Heart right ventricle (tissue), 16 donors: ENCODE data around the gene G6PC1. TPM values are rescaled to one million over a fixed set of nuclear protein-coding genes. Genes with fewer than 3 reads are reported as not detected.
A peak's percentile ranks its signal among the peaks of the same experiment; 100 is the strongest.
"Not testable (repeated sequence)": the region's sequence is repeated elsewhere in the genome, so short reads cannot be mapped to it uniquely, and the experiment has no call there.

ENCODE experiments used
- ATAC-seq, 8 donors: fragments of 200-7000 bp; cut with Tn5 transposase; one replicate each; pipeline ENCODE4 v1.9.1; 2020; ENCODE audit warnings: mild to moderate bottlenecking in 8 of 8, moderate library complexity in 8 of 8, moderate number of reproducible peaks in 1 of 8
- DNase-seq, 2 donors: peaks; one replicate each; pipeline ENCODE4 v3.0.0-alpha.2; 2020
- H3K27ac ChIP-seq, 10 donors: fragments of 200-600 bp; sonication (generic) in 2 of 10; one replicate each; pipeline versions ENCODE4 v1.5.0 to v1.8.0; 2020 to 2022; ENCODE audit warnings: mild to moderate bottlenecking in 3 of 10
- H3K27me3 ChIP-seq, 7 donors: fragments of 200-600 bp; one replicate each; pipeline ENCODE4 v1.8.0; 2021 to 2022; ENCODE audit warnings: mild to moderate bottlenecking in 2 of 7
- H3K36me3 ChIP-seq, 9 donors: fragments of 200-600 bp; sonication (generic) in 1 of 9; one replicate each; pipeline versions ENCODE4 v1.5.0 to v1.8.0; 2020 to 2022; ENCODE audit warnings: mild to moderate bottlenecking in 2 of 9
- H3K4me1 ChIP-seq, 9 donors: fragments of 200-600 bp; sonication (generic) in 1 of 9; one replicate each; pipeline versions ENCODE4 v1.5.0 to v1.8.0; 2020 to 2022; ENCODE audit warnings: mild to moderate bottlenecking in 4 of 9
- H3K4me3 ChIP-seq, 10 donors: fragments of 200-600 bp; sonication (generic) in 2 of 10; one replicate each; pipeline versions ENCODE4 v1.5.0 to v1.8.0; 2020 to 2022; ENCODE audit warnings: mild to moderate bottlenecking in 7 of 10, moderate library complexity in 2 of 10
- H3K9me3 ChIP-seq, 11 donors: fragments of 200-600 bp in 10 of 11; sonication (generic) in 2 of 11; one replicate each; pipeline versions ENCODE4 v1.5.0 to v1.8.0; 2013 to 2022; ENCODE audit warnings: mild to moderate bottlenecking in 2 of 11, control low read depth in 1 of 11, moderate library complexity in 1 of 11
- WGBS, 2 donors: extraction: QIAGEN DNeasy Blood & Tissue Kit; methylation state at CpG; one replicate each; pipeline ENCODE4 v1.1.7; 2013; ENCODE audit warnings: inconsistent platforms in 1 of 2; 5-methylcytosine and 5-hydroxymethylcytosine counted together
- intact Hi-C, 10 donors: fragments of 100-400 bp; cut with DNase I; formaldehyde crosslinking; loops; one replicate each; pipeline versions ENCODE4 v1.11.1 to v1.14.2; 2022
- polyA plus RNA-seq, 2 donors: library from polyadenylated mRNA; stranded (reverse); fragments of 200-250 nt; gene quantifications; one replicate each; pipeline ENCODE4 v1.2.3, GENCODE V29; 2013
- total RNA-seq, 10 donors: library from RNA; stranded (reverse); fragmentation: NEBNext Ultra II Directional in 3 of 10; extraction: Animal tissue kit (Norgen Biotek cat#: 25700) in 3 of 10; gene quantifications; one replicate each; pipeline versions ENCODE4 v1.2.1 to v1.2.4, GENCODE V29; 2021 to 2023
- TF ChIP-seq, protein P1 (sequence below), 9 donors: fragments of 200-600 bp; sonication (generic) in 2 of 9; IDR thresholded peaks; one replicate each; pipeline versions ENCODE4 v1.5.0 to v1.8.0; 2021 to 2022; ENCODE audit warnings: antibody characterized with exemption in 9 of 9, mild to moderate bottlenecking in 5 of 9, moderate library complexity in 1 of 9
- donor health status: Arrhythmogenic right ventricular cardiomyopathy.
- donor health status: ischemic (EF 13 %, LVEDD 7.1; RV severe dilation, severe dysfunction).
- donor health status: healthy with polysubstance abuse.
- donor health status: DM: no; HTN: yes; CAD: no.
- donor health status: DM: no; HTN: no; CAD: no.
- donor health status: ischemic (EF 25% LVEDD 6.9; RV normal size, moderate dysfunction).
- donor health status: ischemic (EF 25% LVEDD 5.7; RV mildly dilated, moderate dysfunction).
- donor health status: healthy.
- donor health status: DM: yes; HTN: yes; CAD: no.
- donor health status: Ischemic cardiomyopathy.
- donor health status: ischemic (EF 35%, LVEDD 5.7; RV mildly dilated, moderate dysfunction).
- donor health status: nonischemic (EF 11% LVEDD 7.7; RV severe dilation, severe dysfunction).
- donor health status: DM: yes; HTN: yes; CAD: no.
- donor health status: PGD.
- donor health status: ischemic (EF 29% LVEDD 5.4; RV normal size, mild dysfunction).
- donor health status: nonischemic (EF 23%, LVEDD 6.1; RV moderate dilation, normal function).

Gene G6PC1
- total and polyA plus RNA-seq, 12 donors: not detected

DNA sequence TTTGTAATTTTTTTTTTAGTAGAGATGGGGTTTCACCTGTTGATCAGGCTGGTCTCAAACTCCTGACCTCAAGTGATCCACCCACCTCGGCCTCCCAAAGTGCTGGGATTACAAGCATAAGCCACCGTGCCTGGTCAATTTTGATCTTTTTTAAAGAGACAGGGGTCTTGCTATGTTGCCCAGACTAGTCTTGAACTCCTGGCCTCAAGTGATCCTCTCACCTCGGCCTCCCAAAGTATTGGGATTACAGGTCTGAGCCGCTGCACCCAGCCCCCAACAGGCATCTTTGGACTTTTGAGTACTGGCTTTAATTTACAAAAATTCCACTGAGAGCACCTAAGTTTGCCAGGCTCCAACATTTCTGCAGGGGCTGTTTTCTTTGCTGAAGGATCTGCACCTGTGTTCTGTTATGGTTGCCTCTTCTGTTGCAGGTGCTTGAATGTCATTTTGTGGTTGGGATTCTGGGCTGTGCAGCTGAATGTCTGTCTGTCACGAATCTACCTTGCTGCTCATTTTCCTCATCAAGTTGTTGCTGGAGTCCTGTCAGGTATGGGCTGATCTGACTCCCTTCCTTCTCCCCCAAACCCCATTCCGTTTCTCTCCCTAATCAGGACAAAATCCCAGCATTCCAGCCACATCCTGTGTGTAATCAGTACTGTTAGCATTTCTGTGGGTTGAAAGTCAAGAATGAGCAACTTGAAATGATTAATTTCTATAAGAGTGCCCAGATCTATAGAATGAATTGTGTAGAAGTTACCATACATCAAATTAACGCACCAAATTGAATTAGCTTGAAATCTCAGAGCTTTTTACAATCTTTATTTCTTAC lies 8.5 kb downstream of the G6PC1 start:
- Histone ChIP-seq H3K27ac (no peak overlapping the region), H3K4me3 (no peak overlapping the region), H3K9me3 (no peaks in the 10 kb centered on the region), H3K36me3 (no peaks in the 10 kb centered on the region), H3K4me1 (peaks cover 0 to 1% (median 0%) of the 10 kb centered on the region in 9 donors), H3K27me3 (peaks cover 0 to 12% (median 0%) of the 10 kb centered on the region in 7 donors)
- intact Hi-C loops: no loop called here
- 77 to 81% methylated on average over 7 of the region's 7 CpGs for WGBS, 2 donors
- no peak for DNase-seq
- ATAC-seq: no peak
- TF ChIP-seq, protein P1, sequence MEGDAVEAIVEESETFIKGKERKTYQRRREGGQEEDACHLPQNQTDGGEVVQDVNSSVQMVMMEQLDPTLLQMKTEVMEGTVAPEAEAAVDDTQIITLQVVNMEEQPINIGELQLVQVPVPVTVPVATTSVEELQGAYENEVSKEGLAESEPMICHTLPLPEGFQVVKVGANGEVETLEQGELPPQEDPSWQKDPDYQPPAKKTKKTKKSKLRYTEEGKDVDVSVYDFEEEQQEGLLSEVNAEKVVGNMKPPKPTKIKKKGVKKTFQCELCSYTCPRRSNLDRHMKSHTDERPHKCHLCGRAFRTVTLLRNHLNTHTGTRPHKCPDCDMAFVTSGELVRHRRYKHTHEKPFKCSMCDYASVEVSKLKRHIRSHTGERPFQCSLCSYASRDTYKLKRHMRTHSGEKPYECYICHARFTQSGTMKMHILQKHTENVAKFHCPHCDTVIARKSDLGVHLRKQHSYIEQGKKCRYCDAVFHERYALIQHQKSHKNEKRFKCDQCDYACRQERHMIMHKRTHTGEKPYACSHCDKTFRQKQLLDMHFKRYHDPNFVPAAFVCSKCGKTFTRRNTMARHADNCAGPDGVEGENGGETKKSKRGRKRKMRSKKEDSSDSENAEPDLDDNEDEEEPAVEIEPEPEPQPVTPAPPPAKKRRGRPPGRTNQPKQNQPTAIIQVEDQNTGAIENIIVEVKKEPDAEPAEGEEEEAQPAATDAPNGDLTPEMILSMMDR (IDR thresholded peaks at IDR 0.05): no peak

- Histone ChIP-seq H3K27ac (no peak overlapping the region), H3K36me3 (no peaks in the 10 kb centered on the region), H3K4me3 (no peak overlapping the region), H3K27me3 (peaks cover 0 to 12% (median 0%) of the 10 kb centered on the region in 7 donors), H3K9me3 (peaks cover 0 to 3% (median 0%) of the 10 kb centered on the region in 11 donors), H3K4me1 (peaks cover 0 to 4% (median 0%) of the 10 kb centered on the region in 9 donors)
- DNase-seq: no peak
- peak in 1 of 8 donors; percentile 29 for ATAC-seq
- 56 to 64% methylated on average over 2 of the region's 2 CpGs for WGBS, 2 donors
- intact Hi-C loops: loop anchor here in 1 of 10 donors (10.0 kb wide), 1 partner anchor 49 kb away; no protein-coding TSS in a partner anchor
- TF ChIP-seq, protein P1 (IDR thresholded peaks at IDR 0.05): no peak
These were observed 12.9 kb downstream of the G6PC1 start for GRCh38 chr17:42913522-42913921.

DNA sequence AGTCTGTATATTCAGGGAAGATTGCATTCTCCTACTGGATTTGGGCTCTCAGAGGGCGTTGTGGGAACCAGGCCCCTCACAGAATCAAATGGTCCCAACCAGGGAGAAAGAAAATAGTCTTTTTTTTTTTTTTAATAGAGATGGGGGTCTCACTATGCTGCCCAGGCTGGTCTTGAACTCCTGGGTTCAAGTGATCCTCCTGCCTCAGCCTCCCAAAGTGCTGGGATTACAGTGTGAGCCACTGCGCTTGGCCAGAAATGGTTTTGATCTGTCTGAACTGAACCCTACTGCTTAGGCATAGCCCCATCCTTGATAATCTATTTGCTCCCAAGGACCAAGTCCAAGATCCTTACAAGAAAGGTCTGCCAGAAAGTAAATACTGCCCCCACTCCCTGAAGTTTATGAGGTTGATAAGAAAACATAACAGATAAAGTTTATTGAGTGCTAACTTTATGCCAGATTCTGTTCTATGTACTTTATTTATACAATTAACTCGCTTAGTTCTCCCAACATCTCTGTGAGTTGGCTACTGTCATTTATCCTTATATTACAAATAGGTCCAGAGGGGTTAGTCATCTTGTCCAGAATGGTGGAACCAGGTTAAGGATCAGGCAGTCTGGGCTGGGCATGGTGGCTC lies 13.5 kb downstream of the G6PC1 start:
- TF ChIP-seq, protein P1 (IDR thresholded peaks at IDR 0.05): no peak
- DNase-seq (no peak), ATAC-seq (no peak)

GRCh38 chr17:42915288-42915687 lies 14.7 kb downstream of the G6PC1 start:
- H3K36me3 ChIP-seq, H3K4me3 ChIP-seq, H3K27ac ChIP-seq, H3K9me3 ChIP-seq, ATAC-seq, DNase-seq: not testable (repeated sequence)
- 93 to 97% methylated on average over 6 of the region's 6 CpGs for WGBS, 2 donors
- peaks cover 0 to 14% (median 3%) of the 10 kb centered on the region in 9 donors for H3K4me1 ChIP-seq
- intact Hi-C loops: loop anchor here in 1 of 10 donors (10.0 kb wide), 1 partner anchor 50 kb away; no protein-coding TSS in a partner anchor
- H3K27me3 ChIP-seq: peaks cover 0 to 12% (median 0%) of the 10 kb centered on the region in 7 donors

More for the DNA sequence above, 13.5 kb downstream of the G6PC1 start:
- intact Hi-C loops: loop anchor here in 1 of 10 donors (10.0 kb wide), 1 partner anchor 49 kb away; no protein-coding TSS in a partner anchor
- Histone ChIP-seq H3K27me3 (peaks cover 0 to 12% (median 0%) of the 10 kb centered on the region in 7 donors), H3K9me3 (peaks cover 0 to 3% (median 0%) of the 10 kb centered on the region in 11 donors), H3K4me1 (peaks cover 0 to 8% (median 0%) of the 10 kb centered on the region in 9 donors), H3K27ac (no peak overlapping the region), H3K36me3 (no peaks in the 10 kb centered on the region), H3K4me3 (no peak overlapping the region)
- 91 to 94% methylated on average over 3 of the region's 3 CpGs for WGBS, 2 donors

DNA sequence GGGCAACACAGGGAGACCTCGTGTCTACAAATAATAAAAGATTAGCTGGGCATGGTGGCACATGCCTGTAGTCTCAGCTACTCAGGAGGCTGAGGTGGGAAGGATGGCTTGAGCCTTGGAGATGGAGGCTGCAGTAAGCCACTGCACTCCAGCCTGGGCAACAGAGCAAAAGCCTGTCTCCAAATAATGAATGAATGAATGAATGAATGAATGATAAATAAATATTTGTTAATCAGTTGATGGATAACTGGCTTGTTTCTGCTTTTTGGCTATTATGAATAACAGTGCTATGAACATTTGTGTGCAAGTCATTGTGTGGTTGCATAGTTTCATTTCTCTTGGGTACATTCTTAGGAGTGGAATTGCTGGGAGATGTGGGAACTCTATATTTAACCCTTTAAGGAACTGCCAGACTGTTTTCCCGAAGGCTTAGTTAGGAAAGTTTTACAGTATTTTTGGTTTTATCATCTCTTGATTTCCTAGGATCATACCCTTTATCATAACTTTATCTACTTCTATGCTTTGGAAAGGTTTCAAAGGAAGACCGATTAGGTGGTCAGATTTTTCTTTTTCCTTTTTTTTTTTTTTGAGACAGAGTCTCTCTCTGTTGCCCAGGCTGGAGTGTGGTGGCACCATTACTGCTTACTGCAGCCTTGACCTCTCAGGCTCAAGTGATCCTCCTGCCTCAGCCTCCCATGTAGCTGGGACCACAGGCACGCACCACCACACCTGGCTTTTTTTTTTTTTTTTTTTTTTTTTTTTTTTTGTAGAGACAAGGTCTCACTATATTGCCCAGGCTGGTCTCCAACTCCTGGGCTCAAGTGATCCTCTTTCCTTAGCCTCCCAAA lies 16.0 kb downstream of the G6PC1 start:
- not testable (repeated sequence) for H3K9me3 ChIP-seq, ATAC-seq, H3K36me3 ChIP-seq, DNase-seq, H3K4me3 ChIP-seq, H3K27me3 ChIP-seq, H3K27ac ChIP-seq
- H3K4me1 ChIP-seq: peaks cover 0 to 28% (median 7%) of the 10 kb centered on the region in 9 donors
- intact Hi-C loops: loop anchor here in 1 of 10 donors (10.0 kb wide), 1 partner anchor 52 kb away; no protein-coding TSS in a partner anchor
- 89 to 91% methylated on average over 4 of the region's 4 CpGs for WGBS, 2 donors
